ENCODE results near the gene DYNC1I2.

Gene DYNC1I2

GRCh38 chr2:171687287-171688128 lies at the start of gene DYNC1I2:
TSS of gene DYNC1I2 (plus strand) at chr2:171687469. CDS start at chr2:171690156, 2,687 bp downstream.
- peak; percentile 62 for DNase-seq

- no peak for DNase-seq
Measured at GRCh38 chr2:171651667-171652415, 35.4 kb upstream of the DYNC1I2 start.

DNA sequence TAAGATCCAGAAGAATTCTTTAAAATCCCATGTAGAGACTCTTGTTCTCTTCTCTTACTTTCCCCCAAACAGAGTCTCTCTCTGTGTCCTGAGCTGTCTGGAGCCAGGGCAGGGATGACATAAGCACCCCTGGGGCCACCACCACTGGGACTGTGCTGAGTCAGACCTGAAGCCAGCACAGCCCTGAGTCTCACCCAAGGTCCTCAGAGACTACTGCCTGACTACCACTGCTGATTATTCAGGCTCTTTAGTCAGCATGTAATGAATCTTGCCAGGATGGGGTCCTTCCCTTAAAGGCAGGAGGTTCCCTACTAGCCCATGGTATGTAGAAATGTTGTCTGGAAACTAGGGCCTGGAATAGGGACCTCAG lies 34.9 kb upstream of the DYNC1I2 start:
- no peak for DNase-seq

GRCh38 chr2:171655586-171655985 lies 31.7 kb upstream of the DYNC1I2 start:
- no peak for DNase-seq

DNA sequence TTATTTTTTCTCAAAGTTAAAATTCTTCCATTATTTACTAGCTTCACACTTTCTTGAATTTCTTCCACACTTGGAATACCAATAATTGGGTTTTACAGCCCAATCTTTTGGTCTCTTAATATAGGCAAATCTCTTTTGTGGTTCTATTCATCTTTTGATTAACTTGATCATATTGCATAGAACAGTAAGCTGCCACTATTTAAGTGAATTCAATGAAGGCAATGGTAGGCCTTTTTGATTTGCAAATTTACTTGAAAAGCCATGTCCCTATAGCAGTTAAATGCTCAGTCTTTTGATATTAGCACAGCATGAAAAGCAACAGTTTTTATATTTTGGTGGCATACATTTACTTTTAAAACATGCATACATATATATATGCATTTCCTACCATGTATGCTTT lies 20.2 kb upstream of the DYNC1I2 start:
- no peak for DNase-seq

DNA sequence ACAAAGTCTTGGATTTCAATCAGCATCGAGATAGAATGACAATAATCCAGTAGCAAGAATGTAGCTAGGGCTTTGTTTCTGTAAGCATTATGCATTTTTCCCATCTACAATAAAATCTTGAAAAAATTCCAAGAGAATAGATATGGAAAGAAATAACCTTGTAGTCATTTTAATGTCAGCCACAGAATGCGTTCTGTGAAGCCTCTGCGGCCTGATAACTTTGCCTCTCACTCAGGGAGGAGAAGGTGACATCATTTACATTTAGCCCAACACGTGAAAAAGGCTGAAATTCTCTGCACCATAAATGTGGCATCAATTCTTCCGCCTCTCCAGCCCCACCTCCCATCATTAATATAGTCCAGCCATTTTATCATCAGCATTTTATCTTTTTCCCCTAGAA lies 19.1 kb upstream of the DYNC1I2 start:
- DNase-seq: no peak

GRCh38 chr2:171669121-171669520 lies 18.1 kb upstream of the DYNC1I2 start:
- no peak for DNase-seq

DNA sequence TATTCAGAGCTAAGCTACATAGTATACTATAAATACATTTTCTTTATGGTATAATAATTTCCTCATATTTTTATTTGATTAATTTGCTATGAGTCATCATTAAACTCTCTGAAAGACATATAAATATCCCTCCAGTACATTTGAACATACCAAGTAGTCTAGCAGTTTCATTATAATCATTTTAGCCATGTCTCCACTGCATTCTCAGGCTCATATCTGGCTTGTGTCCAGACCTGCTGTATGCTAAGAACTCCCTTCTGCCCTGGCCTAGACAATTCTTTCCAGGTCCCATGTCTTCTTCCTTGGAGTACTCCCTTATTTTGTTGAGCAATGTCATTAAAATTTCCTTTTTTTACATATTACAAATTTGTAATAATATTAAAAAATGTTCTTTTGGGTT lies 16.6 kb upstream of the DYNC1I2 start:
- DNase-seq: no peak

- DNase-seq: no peak
Measured at GRCh38 chr2:171671867-171672266, 15.4 kb upstream of the DYNC1I2 start.

- no peak for DNase-seq
Measured at GRCh38 chr2:171673905-171674304, 13.4 kb upstream of the DYNC1I2 start.

DNA sequence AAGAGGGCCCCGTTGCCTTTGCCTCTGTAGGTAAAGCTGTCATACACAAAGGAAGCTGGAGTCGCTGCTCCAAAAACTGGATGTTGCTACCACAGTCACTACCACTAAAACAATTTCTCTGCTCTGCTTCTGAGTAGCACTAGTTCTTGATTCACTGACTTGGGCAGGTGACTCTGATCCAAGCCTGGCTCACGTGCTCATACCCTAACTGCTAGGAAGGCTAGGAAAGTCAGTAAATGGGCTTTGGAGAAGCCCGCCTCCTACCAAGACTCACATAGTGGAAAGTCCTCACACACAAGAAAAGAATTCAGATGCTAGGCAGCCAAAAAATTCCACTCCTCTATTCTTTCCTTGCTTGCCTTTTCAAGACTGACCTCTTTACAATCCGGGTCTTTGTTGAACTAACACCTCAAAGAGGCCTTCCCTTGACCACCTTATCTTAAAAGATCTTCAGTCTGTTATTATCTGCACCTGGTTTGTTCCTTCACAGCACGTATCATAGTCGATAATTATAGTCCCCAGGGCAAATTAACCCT lies 11.4 kb upstream of the DYNC1I2 start:
- DNase-seq: no peak

DNA sequence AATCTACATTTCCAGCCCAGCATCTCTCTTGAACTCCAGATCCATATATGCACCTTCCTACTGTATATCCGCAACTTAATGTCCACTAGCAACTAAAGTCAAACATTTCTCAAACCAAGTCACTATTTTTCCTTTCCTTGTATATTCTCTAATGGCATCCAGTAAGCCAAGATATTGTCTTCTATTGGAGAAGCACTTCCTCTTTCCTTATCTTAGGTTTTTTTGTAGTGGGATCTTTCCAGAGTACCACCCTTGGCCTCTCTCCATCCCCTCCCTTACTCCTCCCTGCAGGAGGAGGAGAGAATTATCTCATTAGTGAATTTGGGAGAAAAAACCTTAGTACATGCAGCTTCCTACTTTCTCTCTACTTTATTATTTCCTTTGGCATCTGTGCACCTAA lies 8.7 kb upstream of the DYNC1I2 start:
- DNase-seq: no peak

DNA sequence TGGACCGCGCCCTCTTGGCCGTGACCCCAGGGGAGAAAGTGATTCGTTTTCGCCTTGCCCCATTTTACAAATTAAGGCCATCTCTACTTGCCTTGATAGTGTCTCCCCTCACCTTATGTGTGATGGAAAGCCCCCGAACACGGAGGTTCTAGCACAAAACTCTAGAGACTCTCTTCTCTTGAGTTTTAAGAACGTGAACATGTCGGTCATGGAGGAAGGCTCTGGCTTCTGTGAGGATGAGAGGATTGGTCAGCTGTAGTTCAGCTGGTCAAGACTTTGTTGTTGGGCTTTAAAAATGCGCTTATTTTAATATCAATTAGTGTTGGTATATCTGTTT lies 828 bp downstream of the DYNC1I2 start:
- DNase-seq: no peak

GRCh38 chr2:171692331-171692730 lies 5.1 kb downstream of the DYNC1I2 start:
- no peak for DNase-seq

GRCh38 chr2:171702781-171703556 lies 15.7 kb downstream of the DYNC1I2 start:
- DNase-seq: no peak

GRCh38 chr2:171703574-171704347 lies 16.5 kb downstream of the DYNC1I2 start:
- no peak for DNase-seq

- no peak for DNase-seq
Measured at GRCh38 chr2:171706152-171706803, 19.0 kb downstream of the DYNC1I2 start.

DNA sequence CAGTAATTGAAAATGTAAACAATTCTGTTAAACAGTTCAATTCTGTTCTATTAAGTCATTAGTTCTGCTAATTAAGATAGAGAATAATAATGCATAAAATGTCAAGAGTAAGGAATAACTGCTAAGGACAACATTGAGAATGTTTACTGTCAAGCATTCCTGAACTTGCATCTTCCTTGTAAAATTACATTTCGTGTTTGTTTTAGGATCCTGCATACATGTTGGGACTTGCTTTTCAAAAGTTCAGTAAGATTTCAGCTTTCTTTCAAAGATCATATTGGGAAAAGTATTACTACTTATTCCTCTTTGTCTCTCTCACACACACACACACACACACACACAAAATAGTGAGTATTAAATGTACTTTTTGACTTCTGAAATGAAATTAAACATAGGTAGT lies 20.5 kb downstream of the DYNC1I2 start:
- DNase-seq: no peak

- DNase-seq: no peak
Measured at GRCh38 chr2:171709011-171709685, 21.9 kb downstream of the DYNC1I2 start.

DNA sequence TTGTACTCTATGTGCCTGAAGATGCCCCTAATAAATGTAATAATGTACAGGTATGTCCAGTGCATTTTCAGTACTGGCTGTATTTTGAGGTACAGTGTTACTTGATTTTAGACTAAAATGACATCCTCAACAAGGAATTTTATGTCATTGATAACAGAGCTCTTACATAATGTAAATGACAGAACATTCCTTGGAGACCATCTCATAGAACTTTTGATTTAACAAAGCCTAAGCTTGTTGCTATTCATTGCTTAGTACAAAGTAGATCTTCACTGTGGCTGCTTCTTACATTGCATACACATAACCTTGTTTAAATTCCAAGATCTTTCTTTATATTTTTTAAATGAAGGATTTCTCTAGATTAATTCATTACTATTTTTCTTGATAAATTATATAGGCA lies 24.1 kb downstream of the DYNC1I2 start:
- no peak for DNase-seq

DNA sequence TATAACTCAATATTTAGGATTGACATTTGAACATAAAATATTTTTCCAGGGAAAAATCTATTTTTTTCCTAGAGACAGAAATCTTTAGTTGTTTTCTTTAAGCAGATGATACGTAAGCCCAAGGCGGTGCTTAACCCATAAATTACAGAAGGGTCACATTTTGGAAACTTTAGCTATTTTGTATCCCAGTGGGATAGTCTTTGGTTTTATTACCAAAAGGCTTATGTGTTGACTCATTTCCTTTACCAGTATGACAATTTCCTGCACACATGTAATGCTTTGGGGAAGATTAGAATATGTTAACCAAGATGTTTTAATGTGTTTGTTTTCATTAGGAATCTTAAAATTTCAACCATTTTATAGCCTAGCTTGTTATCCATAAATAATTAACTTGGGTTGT lies 24.8 kb downstream of the DYNC1I2 start:
- DNase-seq: no peak

Data from activated gamma-delta T cell treated with Interleukin-2 at 50 U/mL for 16 hours (primary cell).